Liver (tissue), 9 donors: ENCODE measurements around the gene EDNRA. TPM values are rescaled to one million over a fixed set of nuclear protein-coding genes. Genes with fewer than 3 reads are reported as not detected.

Experiments
- DNase-seq: peaks from one replicate; pipeline ENCODE4 v3.0.0-alpha.2; 2017; ENCODE audit warnings: low spot score
- H3K27ac ChIP-seq, 2 donors: one replicate each; pipeline ENCODE4 v1.7.0; 2013; ENCODE audit warnings: inconsistent platforms in 2 of 2, low read length in 2 of 2, control low read depth in 1 of 2, low read depth in 1 of 2, mild to moderate bottlenecking in 1 of 2
- H3K27me3 ChIP-seq, 4 donors: one replicate each; pipeline versions ENCODE4 v1.6.1 to v1.7.0; 2013; ENCODE audit warnings: low read length in 3 of 4, inconsistent platforms in 1 of 4, mild to moderate bottlenecking in 1 of 4, moderate library complexity in 1 of 4; ENCODE audit not compliant: control insufficient read depth in 4 of 4, insufficient read depth in 4 of 4
- H3K36me3 ChIP-seq, 4 donors: one replicate each; pipeline versions ENCODE4 v1.6.1 to v1.7.0; 2013; ENCODE audit warnings: low read length in 3 of 4, mild to moderate bottlenecking in 3 of 4, low read depth in 1 of 4, moderate library complexity in 1 of 4; ENCODE audit not compliant: control insufficient read depth in 4 of 4, insufficient read depth in 3 of 4
- H3K4me1 ChIP-seq, 4 donors: one replicate each; pipeline versions ENCODE4 v1.6.1 to v1.7.0; 2013; ENCODE audit warnings: low read length in 3 of 4, mild to moderate bottlenecking in 3 of 4, moderate library complexity in 1 of 4; ENCODE audit not compliant: control insufficient read depth in 4 of 4, insufficient read depth in 4 of 4
- H3K4me3 ChIP-seq, 3 donors: one replicate each; pipeline versions ENCODE4 v1.6.1 to v1.7.0; 2013; ENCODE audit warnings: low read length in 3 of 3, control low read depth in 1 of 3, low read depth in 1 of 3, mild to moderate bottlenecking in 1 of 3
- H3K9ac ChIP-seq, 2 donors: one replicate each; pipeline ENCODE4 v1.7.0; 2013; ENCODE audit warnings: low read length in 2 of 2, mild to moderate bottlenecking in 2 of 2, moderate library complexity in 2 of 2, control low read depth in 1 of 2, low read depth in 1 of 2
- H3K9me3 ChIP-seq, 4 donors: one replicate each; pipeline versions ENCODE4 v1.6.1 to v1.7.0; 2013; ENCODE audit warnings: low read length in 3 of 4; ENCODE audit not compliant: control insufficient read depth in 4 of 4
- ATF3 ChIP-seq: IDR thresholded peaks from 2 replicates; pipeline ENCODE4 v1.6.1; 2016; ENCODE audit warnings: antibody characterized with exemption
- CTCF ChIP-seq: fragments of 150-350 bp; IDR thresholded peaks from 2 replicates; pipeline ENCODE4 v1.5.1; 2017; ENCODE audit warnings: improper control_type of control experiment, low read depth, low read length; ENCODE audit not compliant: missing input control
- EGR1 ChIP-seq, 2 donors: IDR thresholded peaks; 2 replicates each; pipeline ENCODE4 v1.6.1; 2016 to 2018; ENCODE audit warnings: antibody characterized with exemption in 2 of 2, low read depth in 2 of 2
- FOXA1 ChIP-seq: IDR thresholded peaks from 2 replicates; pipeline ENCODE4 v1.6.1; 2016; ENCODE audit warnings: antibody characterized with exemption
- FOXA2 ChIP-seq: IDR thresholded peaks from 2 replicates; pipeline ENCODE4 v1.6.1; 2016; ENCODE audit warnings: antibody characterized with exemption
- GABPA ChIP-seq, 2 donors: IDR thresholded peaks in 1 of 2; conservative IDR thresholded peaks in 1 of 2; 2 replicates each; pipeline ENCODE4 v1.6.1; 2016; ENCODE audit warnings: antibody characterized with exemption in 2 of 2, mild to moderate bottlenecking in 1 of 2, moderate library complexity in 1 of 2
- HNF4A ChIP-seq, 2 donors: conservative IDR thresholded peaks; 2 replicates each; pipeline ENCODE4 v1.6.1; 2016; ENCODE audit warnings: antibody characterized with exemption in 2 of 2, mild to moderate bottlenecking in 2 of 2
- HNF4G ChIP-seq: IDR thresholded peaks from 2 replicates; pipeline ENCODE4 v1.6.1; 2016; ENCODE audit warnings: antibody characterized with exemption
- JUND ChIP-seq, 2 donors: IDR thresholded peaks; 2 replicates each; pipeline ENCODE4 v1.6.1; 2016; ENCODE audit warnings: antibody characterized with exemption in 2 of 2
- MAX ChIP-seq: IDR thresholded peaks from 2 replicates; pipeline ENCODE4 v1.6.1; 2016; ENCODE audit warnings: antibody characterized with exemption
- NR2F2 ChIP-seq: IDR thresholded peaks from 2 replicates; pipeline ENCODE4 v1.6.1; 2016; ENCODE audit warnings: antibody characterized with exemption
- RAD21 ChIP-seq, 2 donors: IDR thresholded peaks; 2 replicates each; pipeline ENCODE4 v1.6.1; 2016; ENCODE audit warnings: antibody characterized with exemption in 2 of 2, mild to moderate bottlenecking in 2 of 2
- REST ChIP-seq: IDR thresholded peaks from 2 replicates; pipeline ENCODE4 v1.6.1; 2016; ENCODE audit warnings: antibody characterized with exemption, mild to moderate bottlenecking
- RXRA ChIP-seq, 2 donors: IDR thresholded peaks; 2 replicates each; pipeline ENCODE4 v1.6.1; 2017 to 2018; ENCODE audit warnings: antibody characterized with exemption in 2 of 2, mild to moderate bottlenecking in 1 of 2
- SP1 ChIP-seq: IDR thresholded peaks from 2 replicates; pipeline ENCODE4 v1.6.1; 2018; ENCODE audit warnings: antibody characterized with exemption, mild to moderate bottlenecking
- TAF1 ChIP-seq: conservative IDR thresholded peaks from 2 replicates; pipeline ENCODE4 v1.6.1; 2016; ENCODE audit warnings: antibody characterized with exemption, mild to moderate bottlenecking
- YY1 ChIP-seq: IDR thresholded peaks from 2 replicates; pipeline ENCODE4 v1.6.1; 2016; ENCODE audit warnings: antibody characterized with exemption, mild to moderate bottlenecking
- ZBTB33 ChIP-seq: IDR thresholded peaks from 2 replicates; pipeline ENCODE4 v1.6.1; 2016; ENCODE audit warnings: antibody characterized with exemption
- WGBS: extraction: QIAGEN DNeasy Blood & Tissue Kit; methylation state at CpG from one replicate; pipeline ENCODE4 v1.1.7; 2013; 5-methylcytosine and 5-hydroxymethylcytosine counted together
- polyA plus RNA-seq, 2 donors: library from polyadenylated mRNA; stranded (reverse) in 1 of 2; unstranded in 1 of 2; fragments of 200-250 nt in 1 of 2; fragments of >200 nt in 1 of 2; fragmentation: Nextera tagmentation in 1 of 2; extraction: Ambion mirVana in 1 of 2; gene quantifications; one replicate each; pipeline versions ENCODE4 v1.2.1 to v1.2.3, GENCODE V29; 2013 to 2015
- total RNA-seq, 2 donors: library from RNA; depleted of rRNA; stranded (reverse); fragments of >200 nt; gene quantifications; one replicate each; pipeline ENCODE4 v1.2.3, GENCODE V29; 2014
- donor health status: healthy.
- donor health status: healthy.
- donor health status: healthy.
- donor health status: healthy.
- donor health status: healthy.

The EDNRA gene
- total and polyA plus RNA-seq, 4 donors, result 0.71 to 6.0 (median 1.1) TPM

GRCh38 chr4:147513091-147513490, 32.2 kb downstream of the EDNRA start:
- Histone ChIP-seq H3K27ac (no peak overlapping the region), H3K9me3 (no peaks in the 10 kb centered on the region), H3K4me3 (no peak overlapping the region), H3K4me1 (no peaks in the 10 kb centered on the region), H3K36me3 (no peaks in the 10 kb centered on the region), H3K27me3 (no peaks in the 10 kb centered on the region), H3K9ac (no peak overlapping the region)
- DNase-seq, result no peak
- 89% methylated on average over 2 of the region's 2 CpGs for WGBS
- TF ChIP-seq RAD21 (IDR thresholded peaks at IDR 0.05), result no peak
- TF ChIP-seq NR2F2, result no peak
- no peak for TF ChIP-seq RXRA (IDR thresholded peaks at IDR 0.05)
- TF ChIP-seq EGR1 (IDR thresholded peaks at IDR 0.05; ENCODE audit: low read depth in 2 of 2), result no peak
- TF ChIP-seq MAX, result no peak
- TF ChIP-seq CTCF, result no peak
- TF ChIP-seq JUND (IDR thresholded peaks at IDR 0.05), result no peak
- TF ChIP-seq FOXA2, result no peak
- no peak for TF ChIP-seq FOXA1
- TF ChIP-seq REST, result no peak
- TF ChIP-seq YY1, result no peak
- TF ChIP-seq GABPA (IDR thresholded peaks at IDR 0.05 in 1 of 2, conservative IDR thresholded peaks at IDR 0.05 in 1 of 2), result no peak
- TF ChIP-seq HNF4G, result no peak
- no peak for TF ChIP-seq SP1
- TF ChIP-seq ZBTB33, result no peak
- TF ChIP-seq HNF4A (conservative IDR thresholded peaks at IDR 0.05), result no peak
- TF ChIP-seq TAF1, result no peak
- no peak for TF ChIP-seq ATF3
